NB4 (cell line): ENCODE measurements around the gene RBP7.

Experiments used
- DNase-seq: peaks from one replicate; pipeline ENCODE4 v3.0.0; 2010; ENCODE audit warnings: low read depth
- H3K4me3 ChIP-seq: one replicate; pipeline ENCODE4 v1.5.1; 2011; ENCODE audit warnings: mild to moderate bottlenecking, low read depth, low read length, moderate library complexity
- CTCF ChIP-seq: IDR thresholded peaks from one replicate; pipeline ENCODE4 v1.5.1; 2012; ENCODE audit warnings: low read depth, low read length
- MAX ChIP-seq: IDR thresholded peaks from 2 replicates; pipeline ENCODE4 v1.6.1; 2011; ENCODE audit warnings: low read depth, low read length
- MYC ChIP-seq: IDR thresholded peaks from 2 replicates; pipeline ENCODE4 v1.6.1; 2011; ENCODE audit warnings: low read depth, low read length
- POLR2A ChIP-seq: IDR thresholded peaks from 2 replicates; pipeline ENCODE4 v1.6.1; 2011; ENCODE audit warnings: mild to moderate bottlenecking; ENCODE audit not compliant: insufficient read length; ENCODE audit errors: extremely low read depth

Gene RBP7

GRCh38 chr1:10045480-10046355 is 48.7 kb downstream of the RBP7 start:
- TF ChIP-seq MYC (no peak), MAX (no peak), CTCF (no peak), POLR2A (no peak)
- no peak overlapping the region for H3K4me3 ChIP-seq
- no peak for DNase-seq

- TF ChIP-seq POLR2A (no peak), CTCF (no peak), MYC (no peak), MAX (no peak)
- H3K4me3 ChIP-seq = no peak overlapping the region
- DNase-seq = no peak
Measured at GRCh38 chr1:10046356-10047085, 49.5 kb downstream of the RBP7 start.

- DNase-seq = no peak
- no peak for TF ChIP-seq POLR2A
- no peak for TF ChIP-seq MAX
- H3K4me3 ChIP-seq = no peak overlapping the region
Measured at GRCh38 chr1:10048601-10049000, 51.6 kb downstream of the RBP7 start.

GRCh38 chr1:10050611-10051010 is 53.6 kb downstream of the RBP7 start:
- DNase-seq = no peak
- no peak overlapping the region for H3K4me3 ChIP-seq
- no peak for TF ChIP-seq POLR2A
- TF ChIP-seq MAX = no peak
- no peak for TF ChIP-seq MYC
- no peak for TF ChIP-seq CTCF

GRCh38 chr1:10051656-10052055 is 54.6 kb downstream of the RBP7 start:
- TF ChIP-seq MYC = no peak
- TF ChIP-seq POLR2A = no peak
- TF ChIP-seq CTCF = no peak
- TF ChIP-seq MAX = no peak
- DNase-seq = no peak
- H3K4me3 ChIP-seq = no peak overlapping the region

- DNase-seq = no peak
- TF ChIP-seq POLR2A (no peak), CTCF (no peak)
- H3K4me3 ChIP-seq = no peak overlapping the region
Measured at GRCh38 chr1:10052347-10052746, 55.3 kb downstream of the RBP7 start.
